ENCODE results near the gene DSCAM. TPM values are rescaled to one million over a fixed set of nuclear protein-coding genes. Genes with fewer than 3 reads are reported as not detected.
"Not testable (repeated sequence)": the region's sequence is repeated elsewhere in the genome, so short reads cannot be mapped to it uniquely, and the experiment has no call there.

The DSCAM gene
- total RNA-seq, 1 donor from 2014 or later: not detected

- no peak for DNase-seq (ENCODE audit: low read depth in 2 of 2)
Measured at GRCh38 chr21:40466893-40467483, 380.0 kb downstream of the DSCAM start.

- no peak for DNase-seq (ENCODE audit: low read depth in 2 of 2)
Measured at GRCh38 chr21:40465382-40465781, 381.6 kb downstream of the DSCAM start.

DNA sequence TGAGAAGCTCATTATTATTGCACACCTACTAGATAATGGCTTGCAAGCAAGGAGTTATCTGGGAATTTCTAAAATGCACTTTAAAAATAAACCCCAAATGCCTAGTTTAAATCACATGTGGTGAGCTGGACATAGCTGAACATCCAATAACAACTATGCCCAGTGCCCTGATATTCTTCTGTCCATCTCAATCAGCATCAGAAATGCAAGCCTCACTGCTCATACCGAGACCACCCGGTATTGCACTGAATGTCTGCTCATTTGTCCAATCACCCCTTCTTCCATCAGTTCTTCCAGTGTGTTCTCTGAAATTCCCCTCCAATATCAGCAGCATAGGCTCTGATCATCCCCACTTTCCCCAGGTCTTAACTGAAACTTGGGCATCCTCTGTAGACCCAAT is 383.8 kb downstream of the DSCAM start:
- DNase-seq (ENCODE audit: low read depth in 2 of 2): no peak

GRCh38 chr21:40461008-40461407 is 385.9 kb downstream of the DSCAM start:
- no peak for DNase-seq (ENCODE audit: low read depth in 2 of 2)

- DNase-seq (ENCODE audit: low read depth in 2 of 2): no peak
Measured at GRCh38 chr21:40457741-40458140, 389.2 kb downstream of the DSCAM start.

GRCh38 chr21:40454057-40454456 is 392.9 kb downstream of the DSCAM start:
- DNase-seq (ENCODE audit: low read depth in 2 of 2): no peak

- DNase-seq (ENCODE audit: low read depth in 2 of 2): no peak
Measured at GRCh38 chr21:40453183-40453582, 393.8 kb downstream of the DSCAM start.

- DNase-seq (ENCODE audit: low read depth in 2 of 2): no peak
Measured at GRCh38 chr21:40452548-40452947, 394.4 kb downstream of the DSCAM start.

- no peak for DNase-seq (ENCODE audit: low read depth in 2 of 2)
Measured at GRCh38 chr21:40447016-40447415, 399.9 kb downstream of the DSCAM start.

- DNase-seq (ENCODE audit: low read depth in 2 of 2): no peak
Measured at GRCh38 chr21:40445349-40445921, 401.5 kb downstream of the DSCAM start.

- not testable (repeated sequence) for DNase-seq (ENCODE audit: low read depth in 2 of 2)
Measured at GRCh38 chr21:40439581-40439980, 407.4 kb downstream of the DSCAM start.

DNA sequence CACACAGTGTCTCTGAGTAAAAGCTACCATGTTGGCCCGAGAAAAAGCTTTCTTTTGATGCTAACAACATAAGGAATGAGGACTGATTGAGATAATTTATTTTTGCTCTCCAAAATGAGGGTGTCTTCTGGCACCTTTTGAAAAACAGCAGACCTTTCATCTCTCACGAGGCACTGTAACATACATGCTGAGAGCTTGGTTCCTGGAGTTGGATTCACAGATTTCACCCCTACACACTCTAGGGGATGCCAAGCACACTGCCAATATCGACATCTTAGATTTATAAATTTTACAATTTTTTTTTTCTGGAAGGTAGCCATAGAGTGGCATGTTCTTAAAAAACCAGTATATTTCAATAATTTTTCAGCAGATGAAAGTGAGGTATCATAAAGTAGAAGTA is 408.3 kb downstream of the DSCAM start:
- no peak for DNase-seq (ENCODE audit: low read depth in 2 of 2)

- DNase-seq (ENCODE audit: low read depth in 2 of 2): no peak
Measured at GRCh38 chr21:40436261-40436660, 410.7 kb downstream of the DSCAM start.

DNA sequence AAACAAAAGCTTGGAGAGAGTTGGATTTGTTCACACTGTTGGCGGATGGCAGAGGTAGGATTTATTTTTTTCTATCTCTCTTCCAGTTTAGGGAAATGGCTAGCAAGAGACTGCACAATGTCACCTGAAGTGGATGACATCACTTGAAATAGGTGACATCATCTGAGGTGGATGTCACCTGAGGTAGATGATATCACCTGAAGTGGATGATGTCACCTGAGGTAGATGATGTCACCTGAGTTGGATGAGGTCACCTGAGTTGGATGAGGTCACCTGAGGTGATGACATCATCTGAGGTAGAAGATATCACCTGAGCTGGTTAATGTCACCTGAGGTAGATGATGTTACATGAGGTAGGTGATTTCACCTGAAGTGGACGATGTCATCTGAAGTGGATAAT is 413.4 kb downstream of the DSCAM start:
- DNase-seq (ENCODE audit: low read depth in 2 of 2): no peak

DNA sequence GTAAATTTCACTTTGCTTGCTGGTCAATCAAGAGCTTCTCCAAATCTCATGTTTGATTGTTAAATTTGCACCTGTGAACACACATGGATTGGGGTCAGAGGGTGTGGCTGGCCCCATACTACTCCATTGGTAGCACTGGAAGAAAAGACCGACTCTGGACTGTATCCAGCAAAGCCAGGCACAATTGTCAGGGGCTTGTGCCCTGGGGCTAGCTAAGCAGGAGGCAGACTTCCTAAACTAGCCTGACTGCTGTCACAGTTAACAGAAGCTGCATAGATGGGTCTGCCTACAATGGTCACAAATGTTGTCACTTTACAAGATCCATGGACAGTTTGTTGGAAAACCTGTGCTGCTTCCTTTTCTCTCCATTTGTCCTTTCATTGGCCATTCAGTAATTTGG is 421.0 kb downstream of the DSCAM start:
- DNase-seq (ENCODE audit: low read depth in 2 of 2): no peak

DNA sequence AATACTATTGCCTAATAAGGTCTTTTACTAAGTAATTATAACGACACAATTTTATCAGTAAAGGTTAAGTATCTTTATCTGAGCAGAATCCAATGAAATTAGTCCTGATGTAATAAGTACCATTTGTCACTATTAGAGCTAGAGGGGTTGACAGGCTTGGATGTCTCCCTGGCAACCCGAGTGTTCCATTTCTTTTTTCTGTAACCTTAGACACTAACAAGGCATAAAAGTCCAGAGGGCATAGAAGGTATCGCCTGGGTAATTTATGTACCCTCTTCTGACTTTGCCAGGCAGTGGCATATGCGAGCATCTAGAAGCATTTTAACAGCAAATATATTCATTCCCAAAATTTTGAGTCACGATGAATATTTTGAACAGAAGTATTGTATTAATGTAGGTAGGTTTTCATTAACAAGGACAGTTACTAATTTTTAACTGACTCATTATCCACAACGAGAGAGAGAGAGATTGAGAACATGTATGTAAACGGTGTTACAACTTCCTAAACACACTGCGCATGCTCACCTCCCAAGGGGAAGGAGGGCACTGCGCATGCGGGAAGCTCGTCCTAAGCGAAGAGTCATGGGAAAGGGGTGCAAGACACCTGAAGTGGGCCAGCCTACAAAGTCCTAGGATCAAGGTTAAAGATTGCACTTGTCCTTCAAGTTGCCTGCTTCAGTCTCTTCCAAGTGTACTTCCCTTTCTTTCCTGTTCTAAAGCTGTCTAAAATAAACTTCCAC is 423.9 kb downstream of the DSCAM start:
- no peak for DNase-seq (ENCODE audit: low read depth in 2 of 2)

GRCh38 chr21:40421121-40421520 is 425.8 kb downstream of the DSCAM start:
- DNase-seq (ENCODE audit: low read depth in 2 of 2): no peak

DNA sequence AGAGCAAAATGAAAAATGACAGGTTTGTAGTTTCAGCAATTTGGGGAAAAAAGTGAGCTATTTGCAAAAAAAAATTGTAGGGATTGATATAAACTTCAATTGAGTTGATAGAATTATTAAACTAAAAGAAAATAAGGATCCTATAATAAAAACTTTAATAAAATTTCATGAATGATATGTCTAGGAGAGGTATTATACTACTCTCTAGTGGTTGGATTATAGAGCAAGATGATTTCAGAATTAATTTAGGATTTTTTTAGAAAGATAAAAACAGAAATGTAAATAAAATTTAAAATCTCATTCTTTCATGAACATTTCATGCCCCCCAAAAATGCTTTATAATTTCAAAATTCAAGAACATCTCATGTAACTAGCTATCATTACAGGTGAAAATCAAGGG is 430.4 kb downstream of the DSCAM start:
- DNase-seq (ENCODE audit: low read depth in 2 of 2): no peak

DNA sequence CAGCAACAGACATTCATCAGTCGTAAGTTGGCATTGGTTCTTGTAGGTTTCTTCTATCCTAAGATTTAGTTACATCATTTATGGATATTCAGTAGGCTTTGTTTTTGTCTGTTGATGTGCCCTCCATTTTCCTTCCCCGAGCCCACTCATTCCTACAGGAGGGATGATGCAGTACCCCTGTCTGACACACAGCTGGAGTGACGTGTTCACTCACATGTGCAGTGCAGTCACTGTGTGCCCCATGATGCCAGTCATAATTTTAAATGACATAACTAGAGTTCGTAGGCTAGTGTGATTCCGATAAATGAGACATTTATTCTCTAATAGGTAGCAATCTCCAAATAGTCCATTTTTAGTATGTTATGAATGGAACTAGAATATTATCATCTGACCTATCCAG is 438.4 kb downstream of the DSCAM start:
- no peak for DNase-seq (ENCODE audit: low read depth in 2 of 2)

- no peak for DNase-seq (ENCODE audit: low read depth in 2 of 2)
Measured at GRCh38 chr21:40404396-40404800, 442.6 kb downstream of the DSCAM start.

GRCh38 chr21:40402884-40403582 is 443.9 kb downstream of the DSCAM start:
- no peak for DNase-seq (ENCODE audit: low read depth in 2 of 2)

DNA sequence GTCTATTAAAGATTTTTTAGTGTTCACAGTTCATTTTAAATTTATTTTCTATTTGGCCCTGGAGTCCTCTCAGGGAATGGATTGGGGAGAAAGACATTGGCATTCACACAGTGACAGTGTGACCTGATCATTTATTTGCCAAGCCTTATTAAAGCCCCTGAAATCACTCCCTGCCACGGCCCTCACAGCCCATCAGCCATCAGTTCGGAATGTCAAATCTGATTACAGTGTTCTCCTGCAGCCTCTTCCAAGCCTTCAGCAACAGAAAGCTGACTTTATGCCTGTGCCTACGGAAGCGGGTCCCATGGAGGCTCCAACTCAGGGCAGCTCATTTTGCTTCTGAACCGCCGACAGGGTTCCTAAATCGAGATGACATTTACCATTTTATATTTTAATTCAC is 451.2 kb downstream of the DSCAM start:
- DNase-seq (ENCODE audit: low read depth in 2 of 2): no peak
